ENCODE data around the gene TMEM132D. TPM values are rescaled to one million over a fixed set of nuclear protein-coding genes. Genes with fewer than 3 reads are reported as not detected.

The TMEM132D gene
- total RNA-seq, 2 donors from 2014 or later: 4.4 to 14.2 TPM

DNA sequence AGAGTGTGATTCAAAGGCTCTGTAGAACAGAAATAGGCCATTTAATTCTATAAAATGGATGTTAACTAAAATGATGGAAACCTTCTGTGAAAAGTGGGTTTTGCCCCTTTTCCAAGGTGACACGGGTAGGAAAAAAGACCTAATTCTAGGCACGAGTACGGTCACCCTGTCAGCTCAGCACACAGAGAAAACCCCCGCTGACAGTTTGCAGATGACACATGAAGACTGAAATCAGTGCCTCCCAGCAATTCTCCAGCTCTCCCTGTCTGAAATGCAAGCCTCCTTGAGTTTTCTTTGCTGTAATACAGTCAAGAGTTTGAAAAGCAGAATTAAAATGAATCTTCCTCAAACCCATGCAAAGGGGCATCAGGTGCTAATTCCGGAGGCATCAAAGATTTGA, 230.0 kb downstream of the TMEM132D start:
- no peak for DNase-seq
- H3K9me3 Mint-ChIP-seq: peaks cover 10% of the 10 kb centered on the region
- Histone ChIP-seq H3K4me1 (ENCODE audit: control insufficient read depth, insufficient read depth, low read length) (no peaks in the 10 kb centered on the region), H3K36me3 (ENCODE audit: control insufficient read depth, insufficient read depth, low read length) (no peaks in the 10 kb centered on the region), H3K27me3 (ENCODE audit: control insufficient read depth, insufficient read depth, low read length, poor library complexity, severe bottlenecking) (no peaks in the 10 kb centered on the region), H3K4me3 (ENCODE audit: low read length) (no peak overlapping the region), H3K9ac (ENCODE audit: extremely low read depth, low read length, poor library complexity, severe bottlenecking) (no peak overlapping the region), H3K27ac (ENCODE audit: low read depth, low read length) (no peak overlapping the region), H3K9me3 (ENCODE audit: control insufficient read depth, low read length) (peaks cover 2% of the 10 kb centered on the region)
- no peak overlapping the region for H3K27ac Mint-ChIP-seq
- peaks cover 2% of the 10 kb centered on the region for H3K4me1 Mint-ChIP-seq
- 89 to 91% methylated on average over 2 to 5 of the region's 5 CpGs for WGBS, 2 experiments (ENCODE audit: insufficient coverage in 1 of 2, insufficient read length in 1 of 2)
- no peak for TF ChIP-seq CTCF (conservative IDR thresholded peaks at IDR 0.05)
- H3K36me3 Mint-ChIP-seq (ENCODE audit: low read depth): peaks cover 11% of the 10 kb centered on the region
- H3K27me3 Mint-ChIP-seq (ENCODE audit: insufficient read depth): no peaks in the 10 kb centered on the region
- H3K4me3 Mint-ChIP-seq: no peak overlapping the region

- Histone ChIP-seq H3K27ac (ENCODE audit: low read depth, low read length) (no peak overlapping the region), H3K9ac (ENCODE audit: extremely low read depth, low read length, poor library complexity, severe bottlenecking) (no peak overlapping the region), H3K4me3 (ENCODE audit: low read length) (no peak overlapping the region), H3K9me3 (ENCODE audit: control insufficient read depth, low read length) (peaks cover 9% of the 10 kb centered on the region), H3K36me3 (ENCODE audit: control insufficient read depth, insufficient read depth, low read length) (no peaks in the 10 kb centered on the region), H3K4me1 (ENCODE audit: control insufficient read depth, insufficient read depth, low read length) (no peaks in the 10 kb centered on the region), H3K27me3 (ENCODE audit: control insufficient read depth, insufficient read depth, low read length, poor library complexity, severe bottlenecking) (no peaks in the 10 kb centered on the region)
- peaks cover 2% of the 10 kb centered on the region for H3K4me1 Mint-ChIP-seq
- H3K27me3 Mint-ChIP-seq (ENCODE audit: insufficient read depth): no peaks in the 10 kb centered on the region
- TF ChIP-seq CTCF (conservative IDR thresholded peaks at IDR 0.05): no peak
- no peak for DNase-seq
- no peak overlapping the region for H3K27ac Mint-ChIP-seq
- 81 to 82% methylated on average over 3 to 8 of the region's 8 CpGs for WGBS, 2 experiments (ENCODE audit: insufficient coverage in 1 of 2, insufficient read length in 1 of 2)
- no peak overlapping the region for H3K4me3 Mint-ChIP-seq
- H3K9me3 Mint-ChIP-seq: peaks cover 18% of the 10 kb centered on the region
- peaks cover 16% of the 10 kb centered on the region for H3K36me3 Mint-ChIP-seq (ENCODE audit: low read depth)
Measured at GRCh38 chr12:129672110-129672509, 231.7 kb downstream of the TMEM132D start.

GRCh38 chr12:129670256-129670920, 233.4 kb downstream of the TMEM132D start:
- Histone ChIP-seq H3K36me3 (ENCODE audit: control insufficient read depth, insufficient read depth, low read length) (no peaks in the 10 kb centered on the region), H3K27me3 (ENCODE audit: control insufficient read depth, insufficient read depth, low read length, poor library complexity, severe bottlenecking) (no peaks in the 10 kb centered on the region), H3K9me3 (ENCODE audit: control insufficient read depth, low read length) (peaks cover 9% of the 10 kb centered on the region), H3K9ac (ENCODE audit: extremely low read depth, low read length, poor library complexity, severe bottlenecking) (no peak overlapping the region), H3K4me1 (ENCODE audit: control insufficient read depth, insufficient read depth, low read length) (no peaks in the 10 kb centered on the region), H3K27ac (ENCODE audit: low read depth, low read length) (no peak overlapping the region), H3K4me3 (ENCODE audit: low read length) (no peak overlapping the region)
- no peak for TF ChIP-seq CTCF (conservative IDR thresholded peaks at IDR 0.05)
- WGBS, 2 experiments (ENCODE audit: insufficient coverage in 1 of 2, insufficient read length in 1 of 2): 77 to 86% methylated on average over 3 to 6 of the region's 6 CpGs
- no peak overlapping the region for H3K4me3 Mint-ChIP-seq
- H3K9me3 Mint-ChIP-seq: peaks cover 20% of the 10 kb centered on the region
- H3K4me1 Mint-ChIP-seq: peaks cover 2% of the 10 kb centered on the region
- peaks cover 15% of the 10 kb centered on the region for H3K36me3 Mint-ChIP-seq (ENCODE audit: low read depth)
- no peak for DNase-seq
- no peak overlapping the region for H3K27ac Mint-ChIP-seq
- H3K27me3 Mint-ChIP-seq (ENCODE audit: insufficient read depth): no peaks in the 10 kb centered on the region
